ENCODE data around the gene ANKRD49.
A peak's percentile ranks its signal among the peaks of the same experiment; 100 is the strongest.

Gene ANKRD49, protein sequence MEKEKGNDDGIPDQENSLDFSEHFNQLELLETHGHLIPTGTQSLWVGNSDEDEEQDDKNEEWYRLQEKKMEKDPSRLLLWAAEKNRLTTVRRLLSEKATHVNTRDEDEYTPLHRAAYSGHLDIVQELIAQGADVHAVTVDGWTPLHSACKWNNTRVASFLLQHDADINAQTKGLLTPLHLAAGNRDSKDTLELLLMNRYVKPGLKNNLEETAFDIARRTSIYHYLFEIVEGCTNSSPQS

DNA sequence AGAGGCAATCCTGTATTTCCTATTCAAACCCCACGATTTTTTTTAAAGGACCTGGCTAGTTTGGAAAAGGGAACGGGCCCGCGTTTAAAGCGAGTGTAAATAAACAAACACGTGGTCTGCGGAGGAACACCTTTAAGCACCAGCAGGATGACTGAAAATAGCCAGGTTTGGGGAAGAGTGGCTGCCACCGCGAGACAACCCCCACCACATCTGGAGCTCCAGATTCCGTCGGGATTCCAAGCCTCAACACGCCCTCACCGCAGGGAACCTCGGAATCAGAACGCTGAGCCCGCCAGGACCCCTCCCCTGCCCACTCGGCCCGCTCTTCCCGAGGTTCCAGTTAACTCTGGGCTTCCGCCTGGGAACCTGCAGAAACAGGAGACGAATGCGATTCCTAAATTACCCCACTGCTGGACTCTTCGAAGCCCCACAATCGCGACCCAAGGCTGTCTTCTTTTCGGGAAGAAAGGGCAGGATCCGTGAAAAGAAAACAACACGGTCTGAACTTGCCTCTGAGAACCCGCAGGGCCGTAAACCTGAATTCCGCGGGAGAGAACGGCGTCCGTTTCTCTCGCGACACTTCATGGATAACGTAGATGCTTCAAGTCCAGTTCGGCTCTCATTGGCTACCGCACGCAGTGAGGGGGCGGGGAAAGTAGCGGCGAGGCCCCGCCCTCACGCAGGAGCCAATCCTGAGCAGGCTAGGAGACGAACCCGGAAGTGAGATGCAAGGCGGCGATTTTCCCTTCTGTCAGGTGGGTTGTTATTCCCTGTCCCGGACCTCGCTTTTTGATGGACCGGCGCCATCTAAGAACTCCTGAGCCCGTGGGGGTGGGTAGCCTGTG lies at the start of gene ANKRD49, which contains the start of gene MRE11:
ANKRD49 (plus strand) TSS at position 704 of the 845 bp plus-strand sequence. CDS start 2,710 bp downstream, outside the sequence.
MRE11 (minus strand) TSS at position 564 of the 845 bp plus-strand sequence. CDS start 1,043 bp downstream, outside the sequence.
- TF ChIP-seq EP300 (IDR thresholded peaks at IDR 0.05; ENCODE audit: borderline replicate concordance) (no peak), TCF12 (IDR thresholded peaks at IDR 0.05; ENCODE audit: low read depth) (peak; percentile 7; the same call in 1 of the 2 replicates), EGR1 (IDR thresholded peaks at IDR 0.05) (no peak), CREB1 (IDR thresholded peaks at IDR 0.05; ENCODE audit: low read depth) (0 out of 2 replicates have a peak, but pooled peaks have one; percentile 20), USF1 (IDR thresholded peaks at IDR 0.05) (peak; percentile 74), FOXM1 (IDR thresholded peaks at IDR 0.05; ENCODE audit: borderline replicate concordance, low read depth) (no peak), RAD21 (IDR thresholded peaks at IDR 0.05; ENCODE audit: low read depth) (no peak), ZBTB7A (IDR thresholded peaks at IDR 0.05; ENCODE audit: low read depth) (peak; percentile 54; the same call in 1 of the 2 replicates)
- TF ChIP-seq, protein P1, sequence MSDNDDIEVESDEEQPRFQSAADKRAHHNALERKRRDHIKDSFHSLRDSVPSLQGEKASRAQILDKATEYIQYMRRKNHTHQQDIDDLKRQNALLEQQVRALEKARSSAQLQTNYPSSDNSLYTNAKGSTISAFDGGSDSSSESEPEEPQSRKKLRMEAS (IDR thresholded peaks at IDR 0.05) = peak; percentile 88

GRCh38 chr11:94445641-94446040 lies 48.1 kb upstream of the ANKRD49 start:
- TF ChIP-seq CEBPB (IDR thresholded peaks at IDR 0.05) = no peak
- no peak for TF ChIP-seq USF1 (IDR thresholded peaks at IDR 0.05)
- no peak for TF ChIP-seq TAF1 (IDR thresholded peaks at IDR 0.05; ENCODE audit: low read depth)
- no peak for TF ChIP-seq TCF12 (IDR thresholded peaks at IDR 0.05; ENCODE audit: low read depth)
- TF ChIP-seq, protein P1 (IDR thresholded peaks at IDR 0.05) = no peak
- TF ChIP-seq CREB1 (IDR thresholded peaks at IDR 0.05; ENCODE audit: low read depth) = no peak
- TF ChIP-seq, protein P2, sequence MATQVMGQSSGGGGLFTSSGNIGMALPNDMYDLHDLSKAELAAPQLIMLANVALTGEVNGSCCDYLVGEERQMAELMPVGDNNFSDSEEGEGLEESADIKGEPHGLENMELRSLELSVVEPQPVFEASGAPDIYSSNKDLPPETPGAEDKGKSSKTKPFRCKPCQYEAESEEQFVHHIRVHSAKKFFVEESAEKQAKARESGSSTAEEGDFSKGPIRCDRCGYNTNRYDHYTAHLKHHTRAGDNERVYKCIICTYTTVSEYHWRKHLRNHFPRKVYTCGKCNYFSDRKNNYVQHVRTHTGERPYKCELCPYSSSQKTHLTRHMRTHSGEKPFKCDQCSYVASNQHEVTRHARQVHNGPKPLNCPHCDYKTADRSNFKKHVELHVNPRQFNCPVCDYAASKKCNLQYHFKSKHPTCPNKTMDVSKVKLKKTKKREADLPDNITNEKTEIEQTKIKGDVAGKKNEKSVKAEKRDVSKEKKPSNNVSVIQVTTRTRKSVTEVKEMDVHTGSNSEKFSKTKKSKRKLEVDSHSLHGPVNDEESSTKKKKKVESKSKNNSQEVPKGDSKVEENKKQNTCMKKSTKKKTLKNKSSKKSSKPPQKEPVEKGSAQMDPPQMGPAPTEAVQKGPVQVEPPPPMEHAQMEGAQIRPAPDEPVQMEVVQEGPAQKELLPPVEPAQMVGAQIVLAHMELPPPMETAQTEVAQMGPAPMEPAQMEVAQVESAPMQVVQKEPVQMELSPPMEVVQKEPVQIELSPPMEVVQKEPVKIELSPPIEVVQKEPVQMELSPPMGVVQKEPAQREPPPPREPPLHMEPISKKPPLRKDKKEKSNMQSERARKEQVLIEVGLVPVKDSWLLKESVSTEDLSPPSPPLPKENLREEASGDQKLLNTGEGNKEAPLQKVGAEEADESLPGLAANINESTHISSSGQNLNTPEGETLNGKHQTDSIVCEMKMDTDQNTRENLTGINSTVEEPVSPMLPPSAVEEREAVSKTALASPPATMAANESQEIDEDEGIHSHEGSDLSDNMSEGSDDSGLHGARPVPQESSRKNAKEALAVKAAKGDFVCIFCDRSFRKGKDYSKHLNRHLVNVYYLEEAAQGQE (IDR thresholded peaks at IDR 0.05; ENCODE audit: low read depth) = no peak

DNA sequence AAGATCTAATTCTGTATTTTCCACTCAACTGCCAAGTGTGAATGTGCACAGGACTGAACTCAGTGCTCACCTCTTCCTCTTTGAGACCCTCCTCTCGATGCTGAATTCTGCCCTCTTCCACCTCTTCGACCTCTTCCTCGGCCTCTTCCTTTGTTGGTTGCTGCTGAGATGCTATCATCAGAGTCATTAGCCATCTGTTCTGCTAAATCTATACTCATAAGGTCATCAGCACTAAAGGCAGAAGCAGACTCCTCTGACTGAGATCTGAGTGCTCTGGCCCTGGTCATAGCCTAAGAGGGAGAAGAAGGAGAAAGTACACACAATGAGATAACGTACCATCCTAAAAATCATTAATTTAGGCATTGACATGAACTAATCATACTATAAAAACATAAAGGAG lies 46.6 kb upstream of the ANKRD49 start:
- TF ChIP-seq TCF12 (IDR thresholded peaks at IDR 0.05; ENCODE audit: low read depth) (no peak), USF1 (IDR thresholded peaks at IDR 0.05) (no peak), FOXM1 (IDR thresholded peaks at IDR 0.05; ENCODE audit: borderline replicate concordance, low read depth) (no peak), TAF1 (IDR thresholded peaks at IDR 0.05; ENCODE audit: low read depth) (no peak), EP300 (IDR thresholded peaks at IDR 0.05; ENCODE audit: borderline replicate concordance) (no peak), NFIC (IDR thresholded peaks at IDR 0.05) (no peak), CREB1 (IDR thresholded peaks at IDR 0.05; ENCODE audit: low read depth) (no peak), RAD21 (IDR thresholded peaks at IDR 0.05; ENCODE audit: low read depth) (no peak), CEBPB (IDR thresholded peaks at IDR 0.05) (no peak), EGR1 (IDR thresholded peaks at IDR 0.05) (no peak), ZBTB7A (IDR thresholded peaks at IDR 0.05; ENCODE audit: low read depth) (no peak), TEAD4 (IDR thresholded peaks at IDR 0.05) (no peak), YY1 (IDR thresholded peaks at IDR 0.05; ENCODE audit: low read depth) (no peak)
- TF ChIP-seq, protein P2 (IDR thresholded peaks at IDR 0.05; ENCODE audit: low read depth) = no peak
- TF ChIP-seq, protein P1 (IDR thresholded peaks at IDR 0.05) = no peak

DNA sequence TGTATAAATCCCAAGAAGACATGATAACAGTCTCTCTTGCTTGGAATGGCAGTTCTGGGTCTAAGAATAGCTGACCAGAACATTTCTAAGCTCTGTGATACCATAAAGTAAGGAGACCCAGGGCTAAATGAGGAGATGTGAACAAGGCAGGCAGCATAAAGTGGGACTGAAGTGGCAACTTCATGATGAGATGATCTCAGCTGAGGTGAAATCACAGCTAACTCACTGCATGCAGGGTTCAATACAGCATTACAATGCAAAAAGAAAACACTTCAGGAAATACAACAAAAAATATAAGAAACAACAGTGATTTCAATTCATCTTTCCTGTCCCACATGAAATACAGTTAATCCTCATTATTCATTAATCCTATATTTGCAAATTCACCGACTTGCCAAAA lies 44.8 kb upstream of the ANKRD49 start:
- TF ChIP-seq ZBTB7A (IDR thresholded peaks at IDR 0.05; ENCODE audit: low read depth) (no peak), USF1 (IDR thresholded peaks at IDR 0.05) (no peak), NFIC (IDR thresholded peaks at IDR 0.05) (no peak), TCF12 (IDR thresholded peaks at IDR 0.05; ENCODE audit: low read depth) (no peak), YY1 (IDR thresholded peaks at IDR 0.05; ENCODE audit: low read depth) (no peak), EP300 (IDR thresholded peaks at IDR 0.05; ENCODE audit: borderline replicate concordance) (no peak), CREB1 (IDR thresholded peaks at IDR 0.05; ENCODE audit: low read depth) (no peak), FOXM1 (IDR thresholded peaks at IDR 0.05; ENCODE audit: borderline replicate concordance, low read depth) (no peak), TAF1 (IDR thresholded peaks at IDR 0.05; ENCODE audit: low read depth) (no peak), RAD21 (IDR thresholded peaks at IDR 0.05; ENCODE audit: low read depth) (no peak), EGR1 (IDR thresholded peaks at IDR 0.05) (no peak), CEBPB (IDR thresholded peaks at IDR 0.05) (no peak), TEAD4 (IDR thresholded peaks at IDR 0.05) (no peak)
- TF ChIP-seq, protein P1 (IDR thresholded peaks at IDR 0.05) = no peak
- TF ChIP-seq, protein P2 (IDR thresholded peaks at IDR 0.05; ENCODE audit: low read depth) = no peak
